ENCODE results near the gene REP15.
"Not testable (repeated sequence)": the region's sequence is repeated elsewhere in the genome, so short reads cannot be mapped to it uniquely, and the experiment has no call there.

Gene REP15, protein sequence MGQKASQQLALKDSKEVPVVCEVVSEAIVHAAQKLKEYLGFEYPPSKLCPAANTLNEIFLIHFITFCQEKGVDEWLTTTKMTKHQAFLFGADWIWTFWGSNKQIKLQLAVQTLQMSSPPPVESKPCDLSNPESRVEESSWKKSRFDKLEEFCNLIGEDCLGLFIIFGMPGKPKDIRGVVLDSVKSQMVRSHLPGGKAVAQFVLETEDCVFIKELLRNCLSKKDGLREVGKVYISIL

DNA sequence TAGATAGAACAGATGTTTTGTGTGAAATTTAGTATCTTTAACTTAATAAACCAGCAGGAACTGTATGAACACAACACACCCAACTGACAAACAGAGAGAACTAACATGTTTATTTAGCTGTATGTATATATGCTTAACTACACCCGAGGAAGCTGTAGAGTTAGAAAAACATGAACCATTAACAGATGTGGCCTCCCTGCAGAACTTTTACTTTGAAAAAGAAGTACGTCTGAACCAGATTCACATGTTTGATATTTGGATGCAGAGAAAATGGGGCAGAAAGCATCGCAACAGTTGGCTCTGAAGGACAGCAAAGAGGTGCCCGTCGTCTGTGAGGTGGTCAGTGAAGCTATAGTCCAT is at the start of gene REP15:
REP15 (plus strand) TSS at position 155 of the 360 bp plus-strand sequence; CDS start at position 271, 116 bp downstream.
- no peak for FAIRE-seq

DNA sequence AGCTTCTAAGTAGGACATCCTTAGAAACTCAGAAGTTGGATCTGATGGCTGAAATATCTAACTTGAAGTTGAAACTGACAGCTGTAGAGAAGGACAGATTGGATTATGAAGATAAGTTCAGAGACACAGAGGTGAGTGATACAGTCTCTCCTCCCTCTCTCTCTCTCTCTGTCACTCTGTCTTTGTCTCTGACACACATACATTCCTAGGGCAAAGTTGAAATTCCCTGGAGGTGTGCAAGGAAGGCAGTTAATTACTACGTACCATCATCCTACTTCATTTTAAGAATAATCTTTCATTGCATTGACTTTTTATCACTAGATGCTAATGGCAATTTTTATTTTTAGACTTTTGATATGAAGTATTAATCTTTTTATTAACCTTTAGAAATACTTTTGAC is 46.2 kb upstream of the REP15 start:
- no peak for FAIRE-seq

DNA sequence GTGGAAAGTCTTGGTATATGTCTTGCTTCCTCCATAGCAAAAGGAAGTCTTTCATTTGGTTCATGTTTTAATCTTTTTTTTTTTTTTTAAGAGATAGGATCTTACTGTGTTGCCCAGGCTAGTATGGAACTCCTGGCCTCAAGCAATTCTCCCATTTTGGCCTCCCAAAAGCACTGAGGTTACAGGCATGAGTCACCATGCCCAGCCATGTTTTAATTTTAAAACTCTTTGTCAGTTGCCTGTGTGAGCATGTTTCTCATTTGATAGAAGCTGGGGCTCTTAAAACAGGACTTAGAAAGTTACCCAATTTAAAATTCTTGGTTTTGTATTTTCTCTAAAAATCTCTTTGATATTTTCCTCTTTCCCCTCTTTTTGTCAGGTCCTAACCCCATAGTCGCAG is 45.0 kb upstream of the REP15 start:
- FAIRE-seq, result no peak

DNA sequence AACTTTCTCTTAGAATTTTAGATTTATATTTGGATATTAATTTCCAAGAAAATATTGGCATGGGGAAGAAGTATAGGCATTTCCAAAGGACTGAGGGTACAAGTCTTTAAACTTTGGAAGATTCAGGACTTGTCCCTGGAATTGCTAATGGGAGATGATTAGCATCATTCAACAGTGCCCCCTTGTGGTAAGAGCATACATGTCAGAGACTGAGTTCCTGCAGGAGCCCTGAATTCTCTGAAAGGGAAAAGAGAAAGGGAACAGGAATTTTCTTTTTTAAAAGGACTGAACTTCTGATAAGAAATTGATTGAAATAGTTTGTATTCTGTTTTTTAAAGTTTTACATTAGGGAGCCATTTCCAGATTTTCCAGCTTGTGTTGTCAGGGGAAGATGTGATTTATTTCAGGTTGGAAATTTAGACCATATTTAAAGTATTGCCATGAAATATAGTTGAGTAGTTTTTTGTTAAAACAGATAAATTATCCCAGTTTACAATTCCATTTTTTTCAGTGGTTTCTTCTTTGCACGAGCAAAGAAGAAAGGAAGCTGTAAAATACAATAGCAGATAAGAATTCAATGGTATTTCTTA is 44.0 kb upstream of the REP15 start:
- FAIRE-seq, result peak; percentile 89

DNA sequence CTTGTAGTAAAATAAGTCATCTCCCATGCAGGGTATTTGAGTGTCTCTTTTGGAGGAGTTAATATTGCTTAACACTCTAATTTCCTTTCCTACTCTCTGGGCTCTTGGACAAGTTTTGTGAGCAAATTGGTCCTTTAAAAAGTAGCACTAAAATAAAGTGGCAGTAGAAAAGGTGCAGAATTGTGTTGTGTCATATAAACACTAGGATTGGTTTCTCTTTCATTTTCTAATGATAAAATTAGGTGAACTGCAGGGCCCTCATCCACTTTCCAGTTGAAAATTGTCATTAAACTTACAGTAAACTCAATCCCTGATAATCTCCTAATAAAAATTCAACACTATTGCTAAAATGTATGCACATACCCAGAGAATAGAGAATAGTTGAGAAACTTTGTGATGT is 42.6 kb upstream of the REP15 start:
- no peak for FAIRE-seq

DNA sequence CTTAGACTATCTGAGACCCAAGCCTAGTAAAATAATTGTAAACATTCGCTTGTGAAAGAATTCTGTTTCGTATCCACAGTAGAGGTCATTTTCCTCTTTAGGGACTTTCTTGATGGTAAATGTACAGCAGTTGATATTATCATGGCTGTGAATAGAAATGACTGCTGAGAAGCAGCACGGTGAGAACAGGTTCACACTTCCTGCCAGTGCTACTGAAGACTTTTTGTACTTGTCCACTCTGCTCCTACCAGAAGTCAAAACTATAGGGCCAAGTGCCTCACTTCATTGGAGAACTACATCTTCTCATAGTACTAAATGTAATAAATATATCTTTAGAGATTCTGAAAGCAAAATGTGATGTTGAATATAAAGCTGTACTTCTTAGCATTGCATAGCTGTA is 40.8 kb upstream of the REP15 start:
- not testable (repeated sequence) for FAIRE-seq

DNA sequence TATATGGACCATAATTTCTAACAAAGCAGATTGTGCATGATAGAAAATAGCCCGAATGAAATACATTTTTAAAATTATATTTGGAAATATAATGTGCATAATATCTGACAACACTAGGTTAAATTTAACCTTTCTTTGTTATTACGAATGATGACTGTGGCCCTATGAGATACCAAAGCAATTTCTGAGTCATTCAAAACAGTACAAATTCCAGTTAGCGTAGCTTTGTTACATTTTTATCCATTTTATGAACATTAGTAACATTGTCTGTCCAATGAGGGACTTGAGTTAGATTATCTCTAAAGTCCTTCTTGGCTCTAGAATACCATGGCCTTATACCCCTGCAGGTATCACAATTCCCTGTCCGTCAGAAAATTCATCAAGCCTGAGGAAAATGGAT is 39.0 kb upstream of the REP15 start:
- no peak for FAIRE-seq

DNA sequence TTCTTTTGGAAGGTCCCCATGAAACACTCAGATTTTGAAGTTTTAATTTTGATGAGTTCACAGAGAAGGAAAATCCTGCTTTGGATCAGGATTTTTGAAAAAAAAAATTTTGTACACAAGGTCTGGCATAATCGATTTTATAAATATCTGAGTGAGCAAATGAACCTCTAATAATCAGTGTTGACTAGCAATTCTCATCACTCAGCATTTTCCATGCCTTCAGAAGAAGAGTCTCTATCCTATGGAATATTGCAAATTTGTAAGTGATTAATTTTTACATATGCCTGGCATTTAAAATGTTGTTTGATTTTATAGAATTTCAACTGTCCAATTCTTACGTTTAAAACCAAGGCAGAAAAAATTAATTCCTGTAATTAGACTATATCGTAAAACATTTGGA is 30.5 kb upstream of the REP15 start:
- no peak for FAIRE-seq

DNA sequence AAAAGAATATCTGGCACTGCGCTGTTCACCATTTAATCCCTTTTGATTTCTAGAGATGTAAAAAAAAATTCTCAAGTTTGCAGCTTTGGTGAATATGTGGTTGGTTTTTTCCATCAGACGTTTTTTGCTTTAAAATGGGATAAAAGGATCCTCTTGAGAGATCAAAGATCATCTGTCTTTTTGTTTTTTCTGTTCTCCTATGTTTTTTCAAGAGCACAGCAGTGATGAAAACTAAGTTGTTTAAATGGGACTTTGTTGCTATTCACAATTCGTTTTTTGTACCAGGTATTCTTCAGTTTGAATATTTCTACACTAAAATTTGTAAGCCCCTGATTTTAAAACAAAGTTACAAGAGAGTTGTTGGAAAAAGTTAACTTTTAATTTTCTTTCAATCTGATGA is 29.7 kb upstream of the REP15 start:
- FAIRE-seq, result no peak

DNA sequence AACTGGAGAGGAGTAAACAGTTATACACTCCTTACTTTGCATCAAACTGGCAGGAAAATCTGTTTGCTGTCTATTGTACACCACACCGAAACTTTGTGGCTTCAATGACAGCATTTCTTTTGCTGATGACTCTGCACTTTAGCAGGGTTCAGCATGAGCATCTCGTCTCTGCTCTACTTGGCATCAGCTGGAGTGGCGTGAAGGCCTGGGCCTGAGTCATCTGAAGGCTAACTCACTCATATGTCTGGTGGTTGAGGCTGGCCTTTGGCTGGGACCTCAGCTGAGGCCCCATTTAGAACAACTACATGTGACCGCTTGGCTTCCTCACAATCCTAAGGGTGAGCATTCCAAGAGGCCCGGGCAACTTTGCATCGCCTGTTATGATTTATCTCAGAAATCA is 28.7 kb upstream of the REP15 start:
- no peak for FAIRE-seq

DNA sequence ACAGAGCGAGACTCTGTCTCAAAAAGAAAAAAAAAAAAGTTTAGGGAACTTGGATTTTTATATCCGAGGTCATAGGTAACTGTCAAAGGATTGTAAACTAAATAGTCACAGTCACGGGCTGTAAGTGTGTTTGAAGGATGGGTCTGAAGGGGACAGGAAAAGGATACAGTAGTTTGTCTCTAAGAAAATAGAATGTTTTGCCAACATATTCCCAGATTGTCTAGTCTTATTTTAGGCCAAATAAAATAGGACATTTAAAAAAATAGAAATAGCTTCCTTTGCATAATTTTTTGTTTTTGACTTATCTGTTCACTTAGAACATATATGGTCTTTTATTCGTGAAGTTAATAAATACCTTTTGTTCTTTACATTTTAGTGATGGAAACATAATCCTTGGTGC is 24.2 kb upstream of the REP15 start:
- no peak for FAIRE-seq

DNA sequence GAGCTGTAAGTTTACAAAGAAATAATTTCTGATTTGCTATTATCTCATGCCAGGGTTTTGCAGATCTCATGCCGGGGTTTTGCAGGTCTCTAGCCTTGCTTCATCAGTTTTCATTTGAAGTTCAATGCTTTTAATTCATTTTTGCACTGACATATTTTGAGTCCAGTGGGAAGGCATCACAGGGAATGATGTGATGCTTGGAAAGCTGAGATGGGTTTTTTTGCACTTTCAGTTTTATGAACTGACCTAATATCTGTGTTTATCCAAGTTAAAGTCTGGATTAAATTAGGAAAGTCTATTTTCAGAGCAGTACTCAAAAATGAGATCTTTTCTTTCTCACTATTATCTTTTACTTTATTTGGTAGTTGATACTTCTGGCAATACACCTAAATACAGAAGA is 23.6 kb upstream of the REP15 start:
- no peak for FAIRE-seq

DNA sequence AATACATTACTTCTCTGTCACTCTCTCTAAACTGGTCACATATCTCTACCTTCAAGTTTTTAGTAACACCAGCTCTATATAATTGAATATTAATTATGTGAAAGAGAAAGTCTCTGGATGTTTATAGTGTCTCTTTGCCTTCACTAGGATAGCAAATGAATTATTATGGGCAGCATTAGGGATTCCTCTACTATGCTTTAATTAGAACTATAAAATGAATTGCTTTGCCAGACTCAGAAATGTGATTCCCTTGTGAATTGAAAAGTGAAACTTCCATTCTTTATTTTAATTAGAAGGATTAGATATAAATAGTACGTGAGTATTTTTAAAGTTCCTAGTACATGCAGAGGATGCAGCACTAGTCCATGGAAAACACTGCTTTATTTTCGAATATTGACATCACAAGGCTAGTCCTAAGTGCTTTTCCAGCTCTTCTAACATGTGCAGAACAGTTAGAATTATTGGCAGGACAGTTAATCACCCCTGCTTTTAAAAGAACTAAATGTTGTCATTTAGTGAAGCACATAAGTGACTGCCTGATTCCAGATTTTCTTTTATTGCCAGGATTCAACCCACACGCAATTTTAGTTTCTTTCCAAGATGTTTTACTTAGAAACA is 23.0 kb upstream of the REP15 start:
- no peak for FAIRE-seq

DNA sequence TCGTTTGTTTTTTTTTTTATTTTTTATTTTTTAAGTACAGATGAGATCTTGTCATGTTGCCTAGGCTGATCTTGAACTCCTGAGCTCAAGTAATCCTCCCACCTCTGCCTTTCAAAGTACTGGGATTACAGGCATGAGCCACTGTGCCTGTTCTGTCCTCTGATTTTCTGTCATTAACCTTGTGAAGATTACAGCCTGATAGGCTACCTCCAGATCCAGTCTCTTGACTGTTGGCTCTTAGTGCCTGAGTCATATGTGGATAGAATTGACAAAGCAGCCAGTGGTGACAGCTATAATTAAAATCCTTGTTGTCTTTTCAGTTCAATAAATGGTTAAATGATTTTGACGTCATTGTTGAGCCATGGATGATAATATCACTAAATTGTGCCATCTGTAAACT is 21.3 kb upstream of the REP15 start:
- no peak for FAIRE-seq

DNA sequence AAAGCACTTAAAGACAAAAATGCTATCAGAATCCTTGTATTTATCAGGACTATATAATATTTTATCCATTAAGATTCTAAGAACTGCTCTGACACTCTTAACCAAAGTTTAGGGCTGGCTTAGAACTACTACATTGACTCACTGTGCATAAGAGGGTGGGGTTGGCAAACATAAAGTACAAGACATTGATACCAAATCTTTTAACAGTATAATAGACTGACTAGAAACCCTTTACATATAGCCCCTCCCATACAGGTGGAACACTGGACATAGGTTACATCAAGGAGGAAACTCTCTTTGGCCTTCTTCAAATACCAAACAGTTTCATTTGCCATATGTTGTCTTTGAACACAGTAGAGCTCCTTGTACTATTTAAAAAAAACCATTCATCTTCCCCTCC is 15.6 kb upstream of the REP15 start:
- FAIRE-seq, result no peak

DNA sequence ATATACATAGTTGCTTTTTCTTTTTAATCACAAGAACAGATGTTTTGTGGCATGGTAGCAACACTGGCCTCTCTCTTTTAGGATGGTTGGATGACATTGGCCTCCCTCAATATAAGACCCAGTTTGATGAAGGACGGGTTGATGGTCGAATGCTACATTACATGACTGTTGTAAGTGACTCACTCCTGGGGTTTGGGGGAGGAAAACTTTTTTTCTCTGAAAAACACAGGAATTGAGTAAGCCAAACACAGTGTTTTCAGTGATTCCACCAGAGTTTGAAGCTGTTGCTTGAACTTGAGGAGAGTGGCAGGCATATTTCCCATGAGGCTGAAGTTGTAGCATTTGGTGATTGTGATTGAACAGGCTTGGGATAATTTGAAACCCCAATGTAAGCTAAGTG is 13.7 kb upstream of the REP15 start:
- no peak for FAIRE-seq

DNA sequence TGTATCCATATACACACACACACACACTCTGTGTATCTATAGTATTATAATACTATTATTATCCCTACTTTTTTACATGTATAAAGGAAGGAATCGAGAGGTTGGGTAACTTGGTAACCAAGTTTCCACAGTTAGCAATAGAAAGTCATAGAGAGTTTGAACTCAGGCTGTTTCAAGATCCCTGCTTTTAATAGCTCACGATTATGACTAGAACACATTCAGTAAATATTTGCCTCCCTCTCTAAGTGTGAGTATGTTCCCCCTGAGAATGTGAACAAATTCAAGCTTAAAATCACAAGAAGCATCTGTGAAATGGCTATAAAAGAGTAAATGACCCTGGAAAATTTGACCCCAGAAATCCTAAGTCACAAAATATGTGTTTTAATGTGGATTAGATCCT is 11.0 kb upstream of the REP15 start:
- FAIRE-seq, result no peak

DNA sequence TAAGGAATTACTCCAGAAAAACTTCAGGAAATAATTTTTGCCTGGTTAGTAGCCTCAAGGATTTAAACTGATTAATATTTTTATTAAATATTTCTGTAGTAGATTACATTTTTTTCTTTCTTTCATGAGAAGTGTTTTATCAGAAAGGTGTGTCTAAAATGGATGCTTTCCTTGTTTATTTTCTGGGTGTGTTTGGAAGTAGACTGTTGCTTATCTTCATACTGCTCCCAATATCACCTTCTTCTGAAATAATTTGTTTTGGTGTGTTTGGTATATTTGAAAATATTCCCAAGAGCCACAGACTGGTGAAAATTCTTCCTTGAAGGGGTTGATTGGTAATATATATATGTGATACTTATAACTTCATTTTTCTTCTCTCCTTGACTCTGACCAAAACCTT is 10.1 kb upstream of the REP15 start:
- no peak for FAIRE-seq

DNA sequence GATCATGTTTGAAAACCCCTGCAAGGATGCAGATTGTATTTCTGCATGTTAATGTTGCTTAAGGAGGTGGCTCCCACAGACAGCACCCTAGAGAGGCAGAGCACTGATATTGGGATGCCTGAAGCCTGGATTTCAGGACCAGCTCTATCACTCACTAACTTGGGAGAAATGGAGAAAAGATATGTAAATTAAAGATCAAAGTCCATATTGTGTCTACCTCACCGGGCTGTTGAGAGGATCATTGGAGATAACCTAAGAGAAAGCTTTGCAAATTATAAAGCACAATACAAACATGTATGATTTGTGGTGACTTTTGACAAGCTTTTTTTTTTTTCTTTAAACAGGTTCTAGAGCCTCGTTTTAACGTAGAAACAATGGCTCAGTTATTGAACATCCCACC is 7.6 kb upstream of the REP15 start:
- no peak for FAIRE-seq

DNA sequence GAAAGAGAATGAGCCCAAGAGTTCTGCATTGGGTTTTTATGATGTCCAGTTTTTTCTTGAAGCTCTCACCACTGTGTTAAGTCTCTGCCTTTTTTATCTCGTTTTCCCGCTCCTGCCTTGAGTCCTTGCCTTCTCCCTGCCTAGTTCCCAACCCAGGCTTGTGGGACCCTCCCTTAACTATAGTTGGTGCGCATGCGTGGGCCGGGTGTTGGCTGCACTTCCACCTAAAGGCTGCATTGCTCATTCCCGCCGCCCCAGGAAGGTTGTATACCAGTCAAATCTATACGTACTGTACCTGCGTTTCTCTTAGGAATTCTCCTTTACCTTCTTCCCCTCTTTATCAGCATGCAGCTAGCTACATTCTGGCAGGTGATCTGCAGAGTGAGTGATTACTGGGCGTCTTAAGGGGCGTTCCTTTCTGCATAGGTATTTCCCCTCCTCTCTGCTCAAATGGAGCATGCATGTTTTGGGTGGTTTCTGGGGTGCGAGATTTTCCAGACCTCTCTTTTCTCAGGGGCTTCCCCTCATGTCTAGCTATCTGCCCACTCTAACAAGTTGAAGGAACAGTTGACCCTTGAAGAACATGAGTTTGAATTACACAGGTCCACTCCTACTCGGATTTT is 6.6 kb upstream of the REP15 start:
- no peak for FAIRE-seq

DNA sequence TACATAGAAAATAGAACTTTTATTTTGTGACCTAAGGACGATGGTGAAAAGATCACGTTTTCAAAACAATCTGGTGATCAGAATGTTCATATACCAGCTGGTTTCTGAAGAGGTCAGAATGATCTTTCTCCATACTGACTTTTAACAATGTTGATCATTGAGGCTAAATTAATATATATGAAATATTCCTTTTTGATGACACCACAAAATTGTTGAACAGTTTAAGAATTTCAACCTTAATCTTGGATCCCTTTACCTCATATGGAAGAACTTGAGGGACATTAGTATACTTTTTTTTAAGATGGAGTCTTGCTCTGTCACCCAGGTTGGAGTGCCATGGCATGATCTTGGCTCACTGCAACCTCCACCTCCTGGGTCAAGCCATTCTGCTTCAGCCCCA is 2.8 kb upstream of the REP15 start:
- no peak for FAIRE-seq

DNA sequence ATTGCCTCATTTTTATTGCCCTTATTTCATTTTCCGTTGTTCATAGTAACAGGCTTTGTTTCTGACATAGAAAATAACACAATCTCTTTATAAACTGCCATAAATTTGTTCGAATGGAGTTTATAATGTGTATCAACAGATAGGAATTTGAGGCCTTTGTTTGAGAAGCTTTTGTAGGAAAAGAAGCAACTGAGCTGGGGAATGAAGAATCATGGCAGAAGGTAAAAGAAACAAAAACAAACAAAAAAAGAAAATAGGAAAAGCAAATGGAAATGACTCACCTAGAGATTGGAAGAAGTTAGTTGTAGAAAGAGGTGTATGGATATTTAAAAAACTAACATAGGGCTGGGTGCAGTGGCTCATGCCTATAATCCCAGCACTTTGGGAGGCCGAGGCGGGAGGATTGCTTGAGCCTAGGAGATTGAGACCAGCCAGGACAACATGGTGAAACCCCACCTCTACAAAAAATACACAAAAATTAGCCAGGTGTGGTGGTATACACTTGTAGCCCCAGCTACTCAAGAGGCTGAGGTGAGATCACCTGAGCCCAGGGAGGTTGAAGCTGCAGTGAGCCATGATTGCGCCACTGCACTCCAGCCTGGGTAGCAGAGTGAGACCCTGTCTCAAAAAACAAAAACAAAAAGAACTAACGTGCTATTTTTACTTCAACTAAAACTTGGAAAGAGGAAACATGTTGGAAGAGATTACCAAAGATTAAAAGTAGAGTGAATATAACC is 523 bp upstream of the REP15 start:
- no peak for FAIRE-seq

DNA sequence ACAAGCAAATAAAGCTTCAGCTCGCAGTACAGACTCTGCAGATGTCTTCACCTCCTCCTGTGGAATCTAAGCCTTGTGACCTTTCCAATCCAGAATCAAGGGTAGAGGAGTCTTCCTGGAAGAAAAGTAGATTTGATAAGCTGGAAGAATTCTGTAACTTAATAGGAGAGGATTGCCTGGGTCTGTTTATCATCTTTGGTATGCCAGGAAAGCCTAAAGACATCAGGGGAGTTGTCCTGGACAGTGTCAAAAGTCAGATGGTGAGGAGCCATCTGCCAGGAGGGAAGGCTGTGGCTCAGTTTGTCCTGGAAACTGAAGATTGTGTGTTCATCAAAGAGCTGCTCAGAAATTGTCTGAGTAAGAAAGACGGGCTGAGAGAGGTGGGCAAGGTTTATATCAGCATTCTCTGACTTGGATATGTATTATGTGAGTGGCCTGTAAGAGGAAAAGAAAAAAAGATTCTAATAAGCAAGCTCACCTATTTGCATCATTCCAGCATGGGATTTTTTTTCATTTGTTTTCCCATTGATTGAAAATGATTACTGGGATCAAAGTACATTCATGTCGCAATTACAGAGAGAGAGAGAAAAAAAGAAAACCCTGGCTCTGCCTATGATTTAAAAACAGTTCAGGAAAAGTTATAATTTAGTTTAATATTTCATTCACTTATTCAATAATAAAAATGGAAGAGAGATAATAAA is 767 bp downstream of the REP15 start:
- no peak for FAIRE-seq
